HG02623 (cell line): Measurements from ENCODE around the gene CNTN5.

Source experiments
- ATAC-seq: cut with Tn5 transposase; IDR thresholded peaks from one replicate; pipeline ENCODE4 v1.9.1; 2021; ENCODE audit warnings: moderate library complexity; ENCODE audit not compliant: unreplicated experiment

CNTN5 gene

GRCh38 chr11:100013011-100013410 is 992.3 kb downstream of the CNTN5 start:
- no peak for ATAC-seq

GRCh38 chr11:100031973-100032372 is 1011.2 kb downstream of the CNTN5 start:
- peak; percentile 53 for ATAC-seq

- no peak for ATAC-seq
These were observed 1040.3 kb downstream of the CNTN5 start for GRCh38 chr11:100061006-100061405.

GRCh38 chr11:100066399-100066798 is 1045.7 kb downstream of the CNTN5 start:
- ATAC-seq = no peak

- ATAC-seq = no peak
These were observed 1047.4 kb downstream of the CNTN5 start for GRCh38 chr11:100068116-100068515.

- ATAC-seq = no peak
These were observed 1051.4 kb downstream of the CNTN5 start for GRCh38 chr11:100072131-100072530.

GRCh38 chr11:100080381-100080780 is 1059.6 kb downstream of the CNTN5 start:
- ATAC-seq = no peak

- ATAC-seq = no peak
These were observed 1060.1 kb downstream of the CNTN5 start for GRCh38 chr11:100080821-100081220.

- no peak for ATAC-seq
These were observed 1072.9 kb downstream of the CNTN5 start for GRCh38 chr11:100093698-100094097.

- ATAC-seq = no peak
These were observed 1073.5 kb downstream of the CNTN5 start for GRCh38 chr11:100094121-100094865.

GRCh38 chr11:100095809-100096208 is 1075.1 kb downstream of the CNTN5 start:
- no peak for ATAC-seq

GRCh38 chr11:100098560-100098959 is 1077.8 kb downstream of the CNTN5 start:
- ATAC-seq = no peak

- ATAC-seq = no peak
These were observed 1084.7 kb downstream of the CNTN5 start for GRCh38 chr11:100105255-100105981.

GRCh38 chr11:100105982-100106358 is 1085.2 kb downstream of the CNTN5 start:
- no peak for ATAC-seq

GRCh38 chr11:100119176-100119575 is 1098.4 kb downstream of the CNTN5 start:
- no peak for ATAC-seq

GRCh38 chr11:100133114-100133513 is 1112.4 kb downstream of the CNTN5 start:
- no peak for ATAC-seq

- ATAC-seq = no peak
These were observed 1120.5 kb downstream of the CNTN5 start for GRCh38 chr11:100141201-100141600.

- no peak for ATAC-seq
These were observed 1131.2 kb downstream of the CNTN5 start for GRCh38 chr11:100151944-100152343.

- ATAC-seq = no peak
These were observed 1132.0 kb downstream of the CNTN5 start for GRCh38 chr11:100152766-100153165.

GRCh38 chr11:100163471-100163870 is 1142.7 kb downstream of the CNTN5 start:
- ATAC-seq = no peak

GRCh38 chr11:100174881-100175280 is 1154.1 kb downstream of the CNTN5 start:
- ATAC-seq = no peak

GRCh38 chr11:100176456-100176855 is 1155.7 kb downstream of the CNTN5 start:
- ATAC-seq = no peak
